ENCODE results near the gene ABCC2. TPM values are rescaled to one million over a fixed set of nuclear protein-coding genes. Genes with fewer than 3 reads are reported as not detected.
A peak's percentile ranks its signal among the peaks of the same experiment; 100 is the strongest.

ABCC2 gene
- total and polyA plus RNA-seq, 2 experiments from 2014 or later, result 0.45 to 2.4 TPM

GRCh38 chr10:99874341-99875085 lies 92.1 kb downstream of the ABCC2 start:
- Histone ChIP-seq H2AFZ (no peak overlapping the region), H3K4me3 (no peak overlapping the region), H3K79me2 (replicated peaks; ENCODE audit: insufficient read depth) (no peaks in the 10 kb centered on the region), H3K27me3 (ENCODE audit: insufficient read depth) (no peaks in the 10 kb centered on the region), H3K4me1 (ENCODE audit: insufficient read depth) (no peaks in the 10 kb centered on the region), H3K9me2 (ENCODE audit: insufficient read depth) (no peaks in the 10 kb centered on the region), H3K4me2 (no peak overlapping the region), H3K27ac (ENCODE audit: low read depth) (peak overlapping the region; percentile 79), H3K36me3 (ENCODE audit: insufficient read depth) (peaks cover 42% of the 10 kb centered on the region), H3F3A (replicated peaks; ENCODE audit: low read depth) (peaks cover 33% of the 10 kb centered on the region), H4K20me1 (replicated peaks; ENCODE audit: insufficient read depth) (peaks cover 3% of the 10 kb centered on the region)
- Mint-ChIP-seq H3K4me1 (no peaks in the 10 kb centered on the region; the same call in 1 of the 3 replicates), H3K27ac (no peak overlapping the region; the same call in 1 of the 2 replicates), H3K9me3 (no peaks in the 10 kb centered on the region), H3K36me3 (ENCODE audit: low read depth) (peaks cover 43% of the 10 kb centered on the region), H3K27me3 (ENCODE audit: insufficient read depth, low read depth, poor library complexity) (peaks cover 6% of the 10 kb centered on the region), H3K4me3 (no peak overlapping the region)
- no peak for TF ChIP-seq CREB1 (CRISPR knock-in tag; IDR thresholded peaks at IDR 0.05; ENCODE audit: low read depth)
- TF ChIP-seq POLR2AphosphoS5 (IDR thresholded peaks at IDR 0.05; ENCODE audit: low read depth), result peak; percentile 58
- ATAC-seq (peak; percentile 14; the same call in 2 of the 3 replicates), DNase-seq (ENCODE audit: low spot score) (no peak)

- H3K36me3 Mint-ChIP-seq (ENCODE audit: low read depth), result peaks cover 53% of the 10 kb centered on the region
- no peak overlapping the region for H2AFZ ChIP-seq
- H4K20me1 ChIP-seq (replicated peaks; ENCODE audit: insufficient read depth), result peaks cover 6% of the 10 kb centered on the region
- no peaks in the 10 kb centered on the region; the same call in 1 of the 3 replicates for H3K4me1 Mint-ChIP-seq
- DNase-seq (ENCODE audit: low spot score) (no peak), ATAC-seq (no peak)
- H3K79me2 ChIP-seq (replicated peaks; ENCODE audit: insufficient read depth), result no peaks in the 10 kb centered on the region
- H3K27me3 ChIP-seq (ENCODE audit: insufficient read depth), result no peaks in the 10 kb centered on the region
- H3K4me1 ChIP-seq (ENCODE audit: insufficient read depth), result no peaks in the 10 kb centered on the region
- no peak overlapping the region for H3K4me2 ChIP-seq
- H3K27ac ChIP-seq (ENCODE audit: low read depth), result peak overlapping the region; percentile 79; the same call in 1 of the 2 replicates
- H3K36me3 ChIP-seq (ENCODE audit: insufficient read depth), result peaks cover 52% of the 10 kb centered on the region
- no peak overlapping the region for H3K4me3 ChIP-seq
- H3K27ac Mint-ChIP-seq, result no peak overlapping the region
- peaks cover 33% of the 10 kb centered on the region for H3F3A ChIP-seq (replicated peaks; ENCODE audit: low read depth)
- peaks cover 8% of the 10 kb centered on the region for H3K27me3 Mint-ChIP-seq (ENCODE audit: insufficient read depth, low read depth, poor library complexity)
- H3K9me2 ChIP-seq (ENCODE audit: insufficient read depth), result no peaks in the 10 kb centered on the region
- no peak overlapping the region for H3K4me3 Mint-ChIP-seq
- H3K9me3 Mint-ChIP-seq, result no peaks in the 10 kb centered on the region
- TF ChIP-seq CREB1 (CRISPR knock-in tag; IDR thresholded peaks at IDR 0.05; ENCODE audit: low read depth), result no peak
- TF ChIP-seq NANOG (IDR thresholded peaks at IDR 0.05; ENCODE audit: borderline replicate concordance), result no peak
- TF ChIP-seq POLR2AphosphoS5 (IDR thresholded peaks at IDR 0.05; ENCODE audit: low read depth), result no peak
- TF ChIP-seq REST (IDR thresholded peaks at IDR 0.05; ENCODE audit: unreplicated experiment), result no peak
- TF ChIP-seq, protein P1, sequence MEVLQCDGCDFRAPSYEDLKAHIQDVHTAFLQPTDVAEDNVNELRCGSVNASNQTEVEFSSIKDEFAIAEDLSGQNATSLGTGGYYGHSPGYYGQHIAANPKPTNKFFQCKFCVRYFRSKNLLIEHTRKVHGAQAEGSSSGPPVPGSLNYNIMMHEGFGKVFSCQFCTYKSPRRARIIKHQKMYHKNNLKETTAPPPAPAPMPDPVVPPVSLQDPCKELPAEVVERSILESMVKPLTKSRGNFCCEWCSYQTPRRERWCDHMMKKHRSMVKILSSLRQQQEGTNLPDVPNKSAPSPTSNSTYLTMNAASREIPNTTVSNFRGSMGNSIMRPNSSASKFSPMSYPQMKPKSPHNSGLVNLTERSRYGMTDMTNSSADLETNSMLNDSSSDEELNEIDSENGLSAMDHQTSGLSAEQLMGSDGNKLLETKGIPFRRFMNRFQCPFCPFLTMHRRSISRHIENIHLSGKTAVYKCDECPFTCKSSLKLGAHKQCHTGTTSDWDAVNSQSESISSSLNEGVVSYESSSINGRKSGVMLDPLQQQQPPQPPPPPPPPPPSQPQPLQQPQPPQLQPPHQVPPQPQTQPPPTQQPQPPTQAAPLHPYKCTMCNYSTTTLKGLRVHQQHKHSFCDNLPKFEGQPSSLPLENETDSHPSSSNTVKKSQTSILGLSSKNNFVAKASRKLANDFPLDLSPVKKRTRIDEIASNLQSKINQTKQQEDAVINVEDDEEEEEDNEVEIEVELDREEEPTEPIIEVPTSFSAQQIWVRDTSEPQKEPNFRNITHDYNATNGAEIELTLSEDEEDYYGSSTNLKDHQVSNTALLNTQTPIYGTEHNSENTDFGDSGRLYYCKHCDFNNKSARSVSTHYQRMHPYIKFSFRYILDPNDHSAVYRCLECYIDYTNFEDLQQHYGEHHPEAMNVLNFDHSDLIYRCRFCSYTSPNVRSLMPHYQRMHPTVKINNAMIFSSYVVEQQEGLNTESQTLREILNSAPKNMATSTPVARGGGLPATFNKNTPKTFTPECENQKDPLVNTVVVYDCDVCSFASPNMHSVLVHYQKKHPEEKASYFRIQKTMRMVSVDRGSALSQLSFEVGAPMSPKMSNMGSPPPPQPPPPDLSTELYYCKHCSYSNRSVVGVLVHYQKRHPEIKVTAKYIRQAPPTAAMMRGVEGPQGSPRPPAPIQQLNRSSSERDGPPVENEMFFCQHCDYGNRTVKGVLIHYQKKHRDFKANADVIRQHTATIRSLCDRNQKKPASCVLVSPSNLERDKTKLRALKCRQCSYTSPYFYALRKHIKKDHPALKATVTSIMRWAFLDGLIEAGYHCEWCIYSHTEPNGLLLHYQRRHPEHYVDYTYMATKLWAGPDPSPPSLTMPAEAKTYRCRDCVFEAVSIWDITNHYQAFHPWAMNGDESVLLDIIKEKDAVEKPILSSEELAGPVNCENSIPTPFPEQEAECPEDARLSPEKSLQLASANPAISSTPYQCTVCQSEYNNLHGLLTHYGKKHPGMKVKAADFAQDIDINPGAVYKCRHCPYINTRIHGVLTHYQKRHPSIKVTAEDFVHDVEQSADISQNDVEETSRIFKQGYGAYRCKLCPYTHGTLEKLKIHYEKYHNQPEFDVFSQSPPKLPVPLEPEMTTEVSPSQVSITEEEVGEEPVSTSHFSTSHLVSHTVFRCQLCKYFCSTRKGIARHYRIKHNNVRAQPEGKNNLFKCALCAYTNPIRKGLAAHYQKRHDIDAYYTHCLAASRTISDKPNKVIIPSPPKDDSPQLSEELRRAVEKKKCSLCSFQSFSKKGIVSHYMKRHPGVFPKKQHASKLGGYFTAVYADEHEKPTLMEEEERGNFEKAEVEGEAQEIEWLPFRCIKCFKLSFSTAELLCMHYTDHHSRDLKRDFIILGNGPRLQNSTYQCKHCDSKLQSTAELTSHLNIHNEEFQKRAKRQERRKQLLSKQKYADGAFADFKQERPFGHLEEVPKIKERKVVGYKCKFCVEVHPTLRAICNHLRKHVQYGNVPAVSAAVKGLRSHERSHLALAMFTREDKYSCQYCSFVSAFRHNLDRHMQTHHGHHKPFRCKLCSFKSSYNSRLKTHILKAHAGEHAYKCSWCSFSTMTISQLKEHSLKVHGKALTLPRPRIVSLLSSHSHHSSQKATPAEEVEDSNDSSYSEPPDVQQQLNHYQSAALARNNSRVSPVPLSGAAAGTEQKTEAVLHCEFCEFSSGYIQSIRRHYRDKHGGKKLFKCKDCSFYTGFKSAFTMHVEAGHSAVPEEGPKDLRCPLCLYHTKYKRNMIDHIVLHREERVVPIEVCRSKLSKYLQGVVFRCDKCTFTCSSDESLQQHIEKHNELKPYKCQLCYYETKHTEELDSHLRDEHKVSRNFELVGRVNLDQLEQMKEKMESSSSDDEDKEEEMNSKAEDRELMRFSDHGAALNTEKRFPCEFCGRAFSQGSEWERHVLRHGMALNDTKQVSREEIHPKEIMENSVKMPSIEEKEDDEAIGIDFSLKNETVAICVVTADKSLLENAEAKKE (CRISPR knock-in tag; IDR thresholded peaks at IDR 0.05), result no peak
- no peak for TF ChIP-seq CTCF (conservative IDR thresholded peaks at IDR 0.05; ENCODE audit: low read depth in 2 of 2)
- TF ChIP-seq STAT1 (IDR thresholded peaks at IDR 0.05; ENCODE audit: unreplicated experiment), result no peak
- no peak for TF ChIP-seq EZH2 (IDR thresholded peaks at IDR 0.05; ENCODE audit: low read depth, unreplicated experiment)
- TF ChIP-seq EZH2phosphoT487 (IDR thresholded peaks at IDR 0.05; ENCODE audit: unreplicated experiment), result no peak
These were observed 93.0 kb downstream of the ABCC2 start for GRCh38 chr10:99875473-99875872.

Measured in GM23338 (cell line).